SK-N-SH (cell line): ENCODE measurements around the gene PMEPA1. TPM values are rescaled to one million over a fixed set of nuclear protein-coding genes. Genes with fewer than 3 reads are reported as not detected.

ENCODE experiments used
- CTCF ChIA-PET: fragments of 300-600, 350-600 bp; formaldehyde crosslinking; extraction: SDS; loops from one replicate; lab custom pipeline; 2021; lab: Yijun Ruan, JAX
- POLR2A ChIA-PET: fragments of 350-600 bp; sonication (Branson Sonifier 250); formaldehyde crosslinking; extraction: SDS; loops from one replicate; lab custom pipeline; 2020; ENCODE audit warnings: antibody characterized with exemption, inconsistent platforms; lab: Yijun Ruan, JAX
- DNase-seq: peaks from one replicate; pipeline ENCODE4 v3.0.0; 2012
- H2AFZ ChIP-seq: fragments of 200-600 bp; sonication (generic); 2 replicates; pipeline ENCODE4 v1.8.1; 2016; ENCODE audit warnings: antibody characterized with exemption, mild to moderate bottlenecking, low read depth
- H3F3A ChIP-seq: fragments of 200-600 bp; sonication (generic); replicated peaks from 2 replicates; pipeline ENCODE3; 2016; ENCODE audit warnings: antibody characterized with exemption, mild to moderate bottlenecking; ENCODE audit not compliant: insufficient read depth
- H3K27ac ChIP-seq, 2 experiments: fragments of 200-500 bp in 1 of 2; fragments of 200-600 bp in 1 of 2; sonication (Bioruptor generic) in 1 of 2; sonication (generic), shearing (Covaris generic) in 1 of 2; 2 replicates each; pipeline versions ENCODE4 v1.5.1 to v1.6.1; 2014 to 2016; ENCODE audit warnings: low read depth in 2 of 2, inconsistent platforms in 1 of 2, low read length in 1 of 2, mild to moderate bottlenecking in 1 of 2, mixed read lengths in 1 of 2
- H3K27me3 ChIP-seq: fragments of 200-600 bp; sonication (generic), shearing (Covaris generic); 2 replicates; pipeline ENCODE4 v1.6.1; 2016; ENCODE audit warnings: mixed run types; ENCODE audit not compliant: insufficient read depth
- H3K36me3 ChIP-seq, 2 experiments: fragments of 200-500 bp in 1 of 2; fragments of 200-600 bp in 1 of 2; sonication (Bioruptor generic) in 1 of 2; sonication (generic) in 1 of 2; replicated peaks in 1 of 2; 2 replicates each; pipeline versions ENCODE3 to v1.5.1; 2014 to 2016; ENCODE audit warnings: low read length in 1 of 2, mild to moderate bottlenecking in 1 of 2; ENCODE audit not compliant: insufficient read depth in 2 of 2, control insufficient read depth in 1 of 2
- H3K4me1 ChIP-seq, 2 experiments: fragments of 200-500 bp in 1 of 2; fragments of 200-600 bp in 1 of 2; sonication (Bioruptor generic) in 1 of 2; sonication (generic), shearing (Covaris generic) in 1 of 2; 2 replicates each; pipeline versions ENCODE4 v1.5.1 to v1.6.1; 2014 to 2016; ENCODE audit warnings: low read depth in 1 of 2, low read length in 1 of 2, mixed run types in 1 of 2; ENCODE audit not compliant: insufficient read depth in 2 of 2, control insufficient read depth in 1 of 2
- H3K4me2 ChIP-seq: fragments of 200-600 bp; sonication (generic), shearing (Covaris generic); 2 replicates; pipeline ENCODE4 v1.6.1; 2017; ENCODE audit warnings: mixed run types
- H3K4me3 ChIP-seq, 2 experiments: fragments of 200-500 bp in 1 of 2; fragments of 200-600 bp in 1 of 2; sonication (Bioruptor generic) in 1 of 2; sonication (generic), shearing (Covaris generic) in 1 of 2; 2 replicates each; pipeline versions ENCODE4 v1.5.1 to v1.8.1; 2014 to 2016; ENCODE audit warnings: low read depth in 2 of 2, inconsistent platforms in 1 of 2, low read length in 1 of 2, mild to moderate bottlenecking in 1 of 2, mixed read lengths in 1 of 2, moderate library complexity in 1 of 2
- H3K79me2 ChIP-seq: fragments of 200-600 bp; sonication (generic); 2 replicates; pipeline ENCODE4 v1.8.1; 2017; ENCODE audit warnings: mild to moderate bottlenecking; ENCODE audit not compliant: insufficient read depth
- H3K9ac ChIP-seq: fragments of 200-600 bp; sonication (generic); 2 replicates; pipeline ENCODE4 v1.6.1; 2017; ENCODE audit warnings: mixed run types
- H3K9me2 ChIP-seq: fragments of 200-600 bp; sonication (generic); 2 replicates; pipeline ENCODE4 v1.6.1; 2017; ENCODE audit warnings: mixed run types
- H3K9me3 ChIP-seq: fragments of 200-600 bp; sonication (generic); 2 replicates; pipeline ENCODE4 v1.6.1; 2017; ENCODE audit warnings: mixed run types, mild to moderate bottlenecking, moderate library complexity
- H4K20me1 ChIP-seq: fragments of 200-600 bp; sonication (generic); 2 replicates; pipeline ENCODE4 v1.6.1; 2017; ENCODE audit warnings: mild to moderate bottlenecking, mixed run types; ENCODE audit not compliant: insufficient read depth
- EP300 ChIP-seq, 2 experiments: IDR thresholded peaks; 2 replicates each; pipeline versions ENCODE4 v1.4.0 to v1.6.1; 2012; ENCODE audit warnings: borderline replicate concordance in 1 of 2, low read depth in 1 of 2, low read length in 1 of 2
- EZH2phosphoT487 ChIP-seq: fragments of 200-600 bp; sonication (generic); IDR thresholded peaks from 2 replicates; pipeline ENCODE4 v1.6.1; 2017; ENCODE audit warnings: low read depth, mixed run types, mild to moderate bottlenecking, antibody characterized with exemption, moderate library complexity, borderline replicate concordance
- FOXJ3 ChIP-seq: sonication (generic); formaldehyde crosslinking; IDR thresholded peaks from 2 replicates; pipeline ENCODE4 v1.5.1; 2020; ENCODE audit warnings: mild to moderate bottlenecking, missing genetic modification reagents
- GATA2 ChIP-seq: sonication (generic); formaldehyde crosslinking; IDR thresholded peaks from 2 replicates; pipeline ENCODE4 v1.5.0; 2020; ENCODE audit warnings: mild to moderate bottlenecking, missing genetic modification reagents
- IRF3 ChIP-seq: fragments of 150-350 bp; IDR thresholded peaks from 2 replicates; pipeline ENCODE4 v1.6.1; 2016; ENCODE audit warnings: mild to moderate bottlenecking, low read depth, low read length
- MEF2A ChIP-seq: IDR thresholded peaks from 2 replicates; pipeline ENCODE4 v1.4.0; 2012; ENCODE audit warnings: low read depth, borderline replicate concordance
- NFIC ChIP-seq: IDR thresholded peaks from 2 replicates; pipeline ENCODE4 v1.4.0; 2012; ENCODE audit warnings: borderline replicate concordance
- RAD21 ChIP-seq: IDR thresholded peaks from 2 replicates; pipeline ENCODE4 v1.6.1; 2012; ENCODE audit warnings: mild to moderate bottlenecking, low read length
- REST ChIP-seq: IDR thresholded peaks from 2 replicates; pipeline ENCODE4 v1.6.1; 2012; ENCODE audit warnings: mild to moderate bottlenecking, low read depth, low read length, moderate library complexity
- SMC3 ChIP-seq: IDR thresholded peaks from 2 replicates; pipeline ENCODE4 v1.6.1; 2012; ENCODE audit warnings: low read depth, low read length, improper control_type of control experiment
- TAF1 ChIP-seq: IDR thresholded peaks from 2 replicates; pipeline ENCODE4 v1.6.1; 2012; ENCODE audit warnings: low read depth, mild to moderate bottlenecking, low read length, moderate library complexity, borderline replicate concordance
- TEAD4 ChIP-seq: IDR thresholded peaks from 2 replicates; pipeline ENCODE4 v1.4.0; 2012; ENCODE audit warnings: mild to moderate bottlenecking, borderline replicate concordance; ENCODE audit not compliant: insufficient read depth
- USF1 ChIP-seq: IDR thresholded peaks from 2 replicates; pipeline ENCODE4 v1.4.0; 2012; ENCODE audit warnings: low read depth, borderline replicate concordance
- YY1 ChIP-seq: IDR thresholded peaks from 2 replicates; pipeline ENCODE4 v1.4.0; 2012; ENCODE audit warnings: low read depth, mild to moderate bottlenecking
- WGBS: methylation state at CpG from one replicate; pipeline ENCODE4 v1.1.6; 2017; ENCODE audit warnings: low lambda C conversion rate; 5-methylcytosine and 5-hydroxymethylcytosine counted together
- polyA plus RNA-seq, 3 experiments: library from polyadenylated mRNA; depleted of rRNA; stranded (reverse); fragments of >200 nt; gene quantifications; 2 replicates each; pipeline ENCODE4 v1.2.3, GENCODE V29; 2012

PMEPA1 gene
- polyA plus RNA-seq, 1 of the 3 experiments (the other 2 are of a cell fraction) = 7.1 TPM

GRCh38 chr20:57707320-57707719 lies 2.5 kb downstream of the PMEPA1 start:
- WGBS = 88% methylated on average over 7 of the region's 7 CpGs

More at GRCh38 chr20:57707320-57707719, 2.5 kb downstream of the PMEPA1 start:
- Histone ChIP-seq H3K27me3 (no peaks in the 10 kb centered on the region), H3K9me2 (no peaks in the 10 kb centered on the region), H3K9ac (no peak overlapping the region; the same call in 1 of the 2 replicates), H3K4me3 (peak overlapping the region; percentile 67 to 96; a peak in 3 of 4 replicates), H4K20me1 (peaks cover 66% of the 10 kb centered on the region), H3F3A (no peaks in the 10 kb centered on the region), H3K4me2 (peak overlapping the region; percentile 79), H3K4me1 (peaks cover 9 to 70% of the 10 kb centered on the region in 2 experiments; a peak in 3 of 4 replicates), H3K36me3 (peaks cover 0 to 3% of the 10 kb centered on the region in 2 experiments), H3K79me2 (peaks cover 79% of the 10 kb centered on the region), H2AFZ (no peak overlapping the region), H3K27ac (peak overlapping the region in 1 of 2 experiments; percentile 4; a peak in 2 of 4 replicates), H3K9me3 (no peaks in the 10 kb centered on the region)
- CTCF ChIA-PET = interaction anchor here (0.8 to 2.0 kb wide), 7 partner anchors 11 to 473 kb away, joined by 3 to 7 read pairs (median 4); no protein-coding TSS in a partner anchor
- POLR2A ChIA-PET = no interaction called here
- no peak for DNase-seq
- no peak for TF ChIP-seq IRF3
- TF ChIP-seq GATA2 (CRISPR knock-in tag) = no peak
- TF ChIP-seq RAD21 = no peak
- no peak for TF ChIP-seq SMC3
- TF ChIP-seq NFIC = no peak
- TF ChIP-seq MEF2A = no peak
- TF ChIP-seq YY1 = no peak
- TF ChIP-seq USF1 = no peak
- TF ChIP-seq TEAD4 = no peak
- no peak for TF ChIP-seq TAF1
- no peak for TF ChIP-seq EP300 (IDR thresholded peaks at IDR 0.05; ENCODE audit: borderline replicate concordance in 1 of 2, low read depth in 1 of 2, low read length in 1 of 2)
- TF ChIP-seq FOXJ3 (CRISPR knock-in tag) = no peak
- TF ChIP-seq EZH2phosphoT487 = no peak
- TF ChIP-seq REST = no peak
